KOPT-K1 (cell line): ENCODE results near the gene GDI1.

Source experiments
- H3K27ac ChIP-seq: fragments of 200-600 bp; sonication (generic); 2 replicates; pipeline ENCODE4 v1.5.1; 2016; ENCODE audit warnings: antibody characterized with exemption, mild to moderate bottlenecking, low read depth, low read length; ENCODE audit not compliant: poor library complexity, severe bottlenecking
- H3K36me3 ChIP-seq: fragments of 200-600 bp; sonication (generic); 2 replicates; pipeline ENCODE4 v1.5.1; 2017; ENCODE audit warnings: antibody characterized with exemption, mild to moderate bottlenecking, low read length, moderate library complexity; ENCODE audit not compliant: insufficient read depth
- H3K9me3 ChIP-seq: fragments of 200-600 bp; sonication (generic); 2 replicates; pipeline ENCODE4 v1.5.1; 2017; ENCODE audit warnings: antibody characterized with exemption, low read length, mild to moderate bottlenecking; ENCODE audit not compliant: insufficient read depth, poor library complexity, severe bottlenecking

GDI1 gene

DNA sequence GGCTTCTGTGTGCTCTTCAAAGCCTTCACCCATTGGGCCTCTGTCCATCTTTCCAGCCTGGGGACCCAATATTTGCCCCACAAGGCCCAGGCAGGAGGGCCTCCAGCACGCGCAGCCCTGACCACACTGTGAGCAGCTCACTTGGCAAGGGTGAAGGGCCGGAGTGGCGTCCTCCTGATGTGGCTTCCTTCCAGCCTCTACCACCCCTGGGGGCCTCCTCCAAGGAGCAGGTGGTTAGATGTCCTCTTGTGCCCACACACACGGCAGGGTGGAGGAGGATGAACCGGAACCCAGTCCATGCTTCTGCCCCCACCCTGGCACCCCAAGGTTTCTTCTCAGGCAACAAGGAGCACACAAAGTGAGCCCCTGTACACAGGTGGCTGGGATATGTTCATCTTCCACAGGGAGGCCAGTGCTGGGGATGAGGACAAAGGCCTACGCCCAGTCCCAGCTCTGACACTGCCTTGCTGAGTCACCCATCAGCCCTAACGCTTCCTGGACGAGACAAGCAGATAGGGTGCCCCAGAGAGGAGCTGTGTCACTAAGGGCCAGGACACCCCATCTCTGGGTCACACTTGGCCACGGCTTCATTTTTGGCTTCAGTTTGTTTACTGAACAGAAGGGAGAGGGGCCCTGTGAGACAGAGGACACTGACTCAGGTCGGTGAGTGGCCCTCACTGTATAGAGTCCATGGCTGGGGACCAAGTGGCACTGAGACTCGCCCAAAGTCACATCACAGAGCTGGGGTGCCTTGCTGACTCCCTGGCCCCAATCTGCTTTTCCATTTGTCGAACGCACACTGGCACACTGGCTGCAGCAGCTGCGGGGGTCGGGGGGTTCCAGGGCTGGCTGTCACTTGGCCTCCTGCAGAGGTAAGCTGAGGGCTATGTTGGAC is 47.5 kb downstream of the GDI1 start:
- Histone ChIP-seq H3K9me3 (no peaks in the 10 kb centered on the region), H3K36me3 (peaks cover 23% of the 10 kb centered on the region), H3K27ac (no peak overlapping the region)

DNA sequence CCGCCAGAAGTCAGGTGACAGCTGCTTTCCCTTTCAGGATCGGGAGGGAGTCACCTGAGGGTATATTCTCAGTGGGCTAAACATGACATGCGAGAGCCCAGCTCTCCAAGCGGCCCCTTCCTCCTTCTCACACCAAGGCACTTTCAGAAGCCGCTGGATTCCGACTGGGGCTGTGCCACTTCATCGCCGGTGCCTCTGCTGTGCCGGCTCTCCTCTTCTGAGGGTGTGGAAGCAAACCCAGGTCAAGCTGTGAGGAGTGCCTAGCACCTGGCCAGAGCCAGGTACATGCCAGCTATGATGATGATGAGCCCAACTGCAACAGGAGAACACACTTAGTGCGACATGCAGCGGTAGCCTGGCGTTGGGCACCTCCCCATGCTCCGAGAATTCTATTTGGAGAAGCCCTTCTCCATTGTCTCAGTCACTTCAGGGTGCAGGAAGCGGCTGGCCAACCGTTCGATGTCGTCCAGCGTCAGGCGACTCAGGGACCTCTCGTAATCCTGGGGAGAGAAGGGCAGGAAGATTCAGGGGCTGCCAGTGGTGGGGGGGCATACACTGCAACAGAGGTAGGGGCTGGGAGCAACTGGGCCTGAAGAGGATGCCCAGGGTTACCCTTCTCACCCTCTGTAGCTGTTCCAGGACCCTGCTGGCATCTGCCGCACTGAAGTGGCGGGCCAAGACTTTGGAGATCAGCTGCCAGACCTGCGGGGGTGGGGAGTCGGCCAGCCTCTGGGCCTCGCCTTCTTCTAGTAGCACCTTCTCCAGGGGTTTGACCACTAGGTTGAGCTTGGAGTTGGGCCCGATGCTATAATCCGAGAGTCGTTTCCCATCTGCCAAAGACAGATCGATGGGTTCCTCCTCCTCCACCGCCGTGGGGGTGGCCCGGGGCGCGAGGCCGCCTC is 48.4 kb downstream of the GDI1 start:
- Histone ChIP-seq H3K9me3 (no peaks in the 10 kb centered on the region), H3K36me3 (peaks cover 23% of the 10 kb centered on the region), H3K27ac (peak overlapping the region; percentile 80)

DNA sequence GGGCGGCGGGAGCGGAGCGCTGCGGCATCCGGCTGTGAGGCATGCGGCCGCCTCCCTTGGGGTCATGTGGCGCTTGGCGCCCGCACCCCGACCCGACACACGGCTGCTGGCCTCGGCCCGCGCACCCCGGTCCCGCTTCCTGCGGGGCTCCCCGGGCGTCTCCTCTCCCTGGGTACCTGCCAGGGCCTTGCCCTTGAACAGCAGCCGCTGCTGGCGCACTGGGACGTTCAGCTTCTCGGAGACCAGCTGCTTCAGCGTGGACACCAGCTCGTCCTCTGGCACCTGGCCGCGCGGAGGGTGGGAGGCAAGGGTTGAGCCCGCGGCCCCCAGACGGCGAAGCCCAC is 49.1 kb downstream of the GDI1 start:
- Histone ChIP-seq H3K27ac (peak overlapping the region; percentile 80), H3K9me3 (no peaks in the 10 kb centered on the region)

DNA sequence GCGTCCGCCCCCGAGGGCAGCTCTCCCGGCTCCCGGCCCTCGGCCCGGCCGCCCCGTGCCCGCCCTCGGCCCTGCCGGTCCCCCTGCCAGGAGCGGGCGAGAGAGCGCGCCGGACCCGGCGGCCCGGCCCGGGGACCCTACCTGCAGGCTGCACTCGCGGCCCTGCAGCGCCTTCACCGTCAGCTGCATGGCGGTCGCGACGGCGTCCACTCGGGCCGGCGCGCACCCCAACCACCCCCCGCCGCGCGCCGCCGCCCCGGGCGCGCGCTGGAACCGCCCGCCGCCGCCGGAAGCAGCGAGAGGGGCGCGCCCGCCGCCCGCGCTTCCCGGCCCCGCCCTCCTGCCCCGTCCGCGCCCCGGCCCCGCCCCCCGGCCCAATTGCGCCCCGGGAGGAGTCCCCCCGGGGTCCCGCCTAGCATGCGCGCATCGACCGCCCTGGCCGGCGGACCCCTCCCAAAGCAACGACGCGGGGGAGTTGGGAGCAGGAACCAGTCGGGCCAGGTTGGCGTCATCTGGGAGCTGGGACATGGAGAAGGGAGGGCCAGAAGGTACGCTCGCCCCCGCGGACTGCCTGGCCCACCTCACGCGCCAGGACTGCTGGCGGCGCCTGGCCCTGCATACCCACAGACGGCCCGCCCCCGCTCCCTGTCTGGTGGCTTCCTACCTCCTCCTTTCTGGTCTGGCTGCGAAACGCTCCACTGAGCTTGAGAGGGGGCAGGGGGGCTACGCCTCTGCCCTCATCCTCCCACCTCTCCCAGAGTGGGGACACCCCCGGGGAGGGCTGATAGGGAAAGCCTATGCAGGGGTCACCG is 49.6 kb downstream of the GDI1 start, which contains the start of gene UBL4A:
UBL4A (minus strand) TSS at position 220 of the 812 bp plus-strand sequence; CDS start at position 189, 31 bp downstream.
- no peaks in the 10 kb centered on the region for H3K9me3 ChIP-seq
- H3K27ac ChIP-seq = peak within 1 kb of the TSS; percentile 80
- H3K36me3 ChIP-seq = peaks cover 23% of the 10 kb centered on the region

More for the DNA sequence above, 49.1 kb downstream of the GDI1 start:
- H3K36me3 ChIP-seq = peaks cover 23% of the 10 kb centered on the region

GRCh38 chrX:154487518-154488290 is 50.8 kb downstream of the GDI1 start:
- H3K36me3 ChIP-seq = peaks cover 23% of the 10 kb centered on the region
- no peaks in the 10 kb centered on the region for H3K9me3 ChIP-seq
- H3K27ac ChIP-seq = no peak overlapping the region

- H3K9me3 ChIP-seq = no peaks in the 10 kb centered on the region
- no peak overlapping the region for H3K27ac ChIP-seq
Observed at GRCh38 chrX:154488336-154489075, 51.6 kb downstream of the GDI1 start.

DNA sequence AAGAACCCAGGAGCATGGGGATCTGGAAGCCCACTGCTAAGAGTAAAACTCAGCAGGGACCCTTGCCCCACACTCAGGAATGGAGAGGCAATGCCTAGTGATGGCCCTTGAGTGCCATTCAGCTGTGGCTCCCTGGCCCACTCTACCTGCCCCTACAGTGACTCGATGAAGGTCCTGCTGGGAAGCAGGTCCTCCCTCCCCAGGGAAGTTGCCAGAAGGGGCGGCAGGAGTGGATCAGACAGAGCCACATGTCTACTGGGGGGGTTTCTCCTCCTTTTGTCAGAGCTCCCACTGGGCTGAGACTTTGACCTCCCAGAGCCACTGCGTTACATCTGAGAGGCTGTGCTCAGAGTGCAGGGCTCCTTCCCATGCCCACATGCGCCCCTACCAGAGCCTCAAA is 52.2 kb downstream of the GDI1 start:
- H3K36me3 ChIP-seq = peaks cover 14% of the 10 kb centered on the region
- no peak overlapping the region for H3K27ac ChIP-seq
- H3K9me3 ChIP-seq = no peaks in the 10 kb centered on the region

More at GRCh38 chrX:154488336-154489075, 51.6 kb downstream of the GDI1 start:
- peaks cover 19% of the 10 kb centered on the region for H3K36me3 ChIP-seq

DNA sequence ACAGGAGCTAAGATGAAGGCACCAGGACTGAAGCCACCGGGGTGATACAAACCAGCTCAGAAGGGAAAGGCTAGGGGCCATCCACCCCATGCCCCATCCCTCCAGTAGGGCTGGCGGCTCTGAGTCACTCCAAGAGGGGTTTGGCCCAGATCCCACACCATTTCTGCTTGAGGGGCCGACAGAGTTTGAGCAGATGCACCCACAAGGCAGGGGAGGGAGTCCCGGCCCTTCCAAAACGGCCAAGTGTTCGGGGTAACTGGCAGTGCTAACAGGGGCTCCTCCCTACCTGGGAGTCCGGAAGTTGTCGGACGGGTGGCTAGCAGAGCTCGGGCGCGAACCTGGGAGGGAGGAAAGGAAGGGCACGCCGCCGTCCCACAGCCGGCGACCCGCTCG is 53.1 kb downstream of the GDI1 start:
- Histone ChIP-seq H3K27ac (peak overlapping the region; percentile 67), H3K36me3 (peaks cover 6% of the 10 kb centered on the region), H3K9me3 (no peaks in the 10 kb centered on the region)

- Histone ChIP-seq H3K36me3 (peaks cover under 1% of the 10 kb centered on the region; the same call in 1 of the 2 replicates), H3K9me3 (no peaks in the 10 kb centered on the region), H3K27ac (peak within 1 kb of the TSS; percentile 67)
Observed at GRCh38 chrX:154490414-154491083, 53.6 kb downstream of the GDI1 start, which contains the start of gene SLC10A3. SLC10A3 (minus strand) TSS chrX:154490629; CDS start chrX:154488940, 1,689 bp downstream.
